Adrenal gland (tissue), 5 donors: Measurements from ENCODE around the gene MLN.

ENCODE experiments used
- POLR2A ChIP-seq, 2 donors: fragments of 450-650 bp; IDR thresholded peaks; one replicate each; pipeline ENCODE4 v1.6.1; 2017; ENCODE audit warnings: antibody characterized with exemption in 2 of 2, mild to moderate bottlenecking in 2 of 2, moderate library complexity in 1 of 2
- TF ChIP-seq, protein P1 (sequence below), 6 experiments: fragments of 450-650 bp in 4 of 6; fragments of 200-600 bp in 2 of 6; sonication (generic) in 1 of 6; IDR thresholded peaks; 1 replicate in 5 of 6; 2 replicates in 1 of 6; pipeline versions ENCODE4 v1.5.1 to v1.8.0; 2016 to 2021; ENCODE audit warnings: antibody characterized with exemption in 6 of 6, mild to moderate bottlenecking in 2 of 6, moderate library complexity in 1 of 6
- donor health status: DM: no; HTN: no; CAD: no.

DNA sequence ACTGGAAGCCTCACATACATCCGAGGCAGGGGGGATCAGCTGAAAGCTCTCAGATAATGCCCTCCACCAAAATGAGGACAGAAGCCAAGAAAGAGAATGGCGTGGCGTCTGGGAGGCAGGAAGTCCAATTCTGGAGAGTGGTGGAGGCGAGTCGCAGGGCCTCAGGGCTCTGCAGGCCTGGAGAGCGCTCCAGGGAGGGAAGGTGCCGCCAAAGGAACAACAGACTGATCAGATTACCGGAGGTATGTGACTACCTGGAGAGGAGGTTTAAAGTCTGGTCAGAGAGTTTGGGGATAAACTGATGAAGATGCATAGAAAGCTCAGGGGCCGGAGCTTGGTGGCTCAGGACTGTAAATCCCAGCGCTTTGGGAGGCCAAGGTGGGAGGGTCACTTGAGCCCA lies 45.9 kb downstream of the MLN start:
- TF ChIP-seq, protein P1, sequence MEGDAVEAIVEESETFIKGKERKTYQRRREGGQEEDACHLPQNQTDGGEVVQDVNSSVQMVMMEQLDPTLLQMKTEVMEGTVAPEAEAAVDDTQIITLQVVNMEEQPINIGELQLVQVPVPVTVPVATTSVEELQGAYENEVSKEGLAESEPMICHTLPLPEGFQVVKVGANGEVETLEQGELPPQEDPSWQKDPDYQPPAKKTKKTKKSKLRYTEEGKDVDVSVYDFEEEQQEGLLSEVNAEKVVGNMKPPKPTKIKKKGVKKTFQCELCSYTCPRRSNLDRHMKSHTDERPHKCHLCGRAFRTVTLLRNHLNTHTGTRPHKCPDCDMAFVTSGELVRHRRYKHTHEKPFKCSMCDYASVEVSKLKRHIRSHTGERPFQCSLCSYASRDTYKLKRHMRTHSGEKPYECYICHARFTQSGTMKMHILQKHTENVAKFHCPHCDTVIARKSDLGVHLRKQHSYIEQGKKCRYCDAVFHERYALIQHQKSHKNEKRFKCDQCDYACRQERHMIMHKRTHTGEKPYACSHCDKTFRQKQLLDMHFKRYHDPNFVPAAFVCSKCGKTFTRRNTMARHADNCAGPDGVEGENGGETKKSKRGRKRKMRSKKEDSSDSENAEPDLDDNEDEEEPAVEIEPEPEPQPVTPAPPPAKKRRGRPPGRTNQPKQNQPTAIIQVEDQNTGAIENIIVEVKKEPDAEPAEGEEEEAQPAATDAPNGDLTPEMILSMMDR (IDR thresholded peaks at IDR 0.05) = no peak
- TF ChIP-seq POLR2A (IDR thresholded peaks at IDR 0.05) = no peak
